K562 (cell line): Measurements from ENCODE around the gene DNAAF1. TPM values are rescaled to one million over a fixed set of nuclear protein-coding genes. Genes with fewer than 3 reads are reported as not detected.

ENCODE experiments used
- MEIS2 ChIP-seq: fragments of 450-650 bp; IDR thresholded peaks from 2 replicates; pipeline ENCODE4 v1.6.1; 2014; ENCODE audit warnings: mild to moderate bottlenecking; ENCODE audit not compliant: partially characterized antibody
- MYC ChIP-seq, 2 experiments: fragments of 250-450 bp in 1 of 2; sonication (Bioruptor Pico) in 1 of 2; IDR thresholded peaks; 2 replicates each; pipeline versions ENCODE4 v1.5.1 to v1.6.1; 2012 to 2021; ENCODE audit warnings: low read depth in 2 of 2, borderline replicate concordance in 1 of 2, improper control_type of control experiment in 1 of 2, low read length in 1 of 2, mild to moderate bottlenecking in 1 of 2, moderate library complexity in 1 of 2
- POLR2AphosphoS5 ChIP-seq: IDR thresholded peaks from 2 replicates; pipeline ENCODE4 v1.6.1; 2011; ENCODE audit warnings: mild to moderate bottlenecking, low read depth, low read length, moderate library complexity; ENCODE audit not compliant: control insufficient read depth, insufficient read depth
- ZEB2 ChIP-seq: fragments of 450-650 bp; IDR thresholded peaks from 2 replicates; pipeline ENCODE4 v1.6.1; 2016
- ZNF347 ChIP-seq: fragments of 450-650 bp; formaldehyde crosslinking; IDR thresholded peaks from 2 replicates; pipeline ENCODE4 v1.4.0; 2020; ENCODE audit warnings: low read depth, mild to moderate bottlenecking, moderate library complexity
- polyA plus RNA-seq, 8 experiments: library from polyadenylated mRNA; depleted of rRNA in 4 of 8; stranded (reverse) in 5 of 8; unstranded in 3 of 8; fragments of >200 nt; fragmentation: Nextera tagmentation in 2 of 8; fragmentation: Illumina TruSeq in 1 of 8; extraction: Ambion mirVana in 2 of 8; extraction: Trizol in 1 of 8; gene quantifications; 2 replicates each; pipeline versions ENCODE4 v1.2.1 to v1.2.3, GENCODE V29; 2011 to 2014; ENCODE audit warnings: inconsistent platforms in 1 of 8, missing spikeins in 1 of 8
- total RNA-seq, 7 experiments: library from RNA; depleted of rRNA in 6 of 7; stranded (reverse); fragments of >200 nt in 6 of 7; fragmentation: Illumina TruSeq in 2 of 7; extraction: Trizol in 2 of 7; gene quantifications; 2 replicates each; pipeline versions ENCODE4 v1.2.1 to v1.2.3, GENCODE V29; 2011 to 2021; ENCODE audit warnings: low replicate concordance in 1 of 7
- TF ChIP-seq, protein P1 (sequence below), 2 experiments: fragments of 450-650 bp; conservative IDR thresholded peaks; 2 replicates each; pipeline ENCODE4 v1.6.1; 2017; ENCODE audit warnings: mild to moderate bottlenecking in 2 of 2, moderate library complexity in 2 of 2
- TF ChIP-seq, protein P2 (sequence below): sonication (generic); formaldehyde crosslinking; IDR thresholded peaks from 2 replicates; pipeline ENCODE4 v1.8.1; 2022; ENCODE audit warnings: missing genetic modification reagents
- TF ChIP-seq, protein P3 (sequence below): conservative IDR thresholded peaks from 2 replicates; pipeline ENCODE4 v1.6.1; 2011; ENCODE audit warnings: low read depth, mild to moderate bottlenecking, low read length; ENCODE audit not compliant: control insufficient read depth

The DNAAF1 gene
- total and polyA plus RNA-seq, 9 of the 15 experiments (the other 6 are each of a cell fraction or from before 2014, with no cell fraction given), result 0.01 TPM; not detected in 8

DNA sequence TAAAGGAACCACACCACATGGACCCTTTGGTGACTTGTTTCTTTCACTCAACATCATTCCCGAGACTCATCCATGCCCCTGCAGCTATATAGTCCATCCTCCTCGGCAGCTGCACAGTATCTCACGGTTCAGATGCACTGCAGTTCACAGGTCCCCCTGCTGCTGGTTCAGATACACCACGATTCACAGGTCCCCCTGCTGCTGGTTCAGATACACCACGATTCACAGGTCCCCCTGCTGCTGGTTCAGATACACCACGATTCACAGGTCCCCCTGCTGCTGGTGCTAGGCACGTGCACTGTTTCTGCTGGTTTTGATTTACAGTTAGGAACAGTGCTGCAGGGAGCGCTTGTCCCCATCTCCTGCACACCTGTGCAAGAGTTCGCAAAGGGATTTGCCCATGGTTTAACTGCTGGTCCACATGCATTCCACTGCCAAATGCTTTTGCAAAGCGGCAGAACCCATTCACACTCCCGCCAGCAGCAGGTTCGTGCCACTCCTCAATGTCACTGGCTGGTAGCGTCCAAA lies 3.9 kb upstream of the DNAAF1 start (continued):
- TF ChIP-seq, protein P1, sequence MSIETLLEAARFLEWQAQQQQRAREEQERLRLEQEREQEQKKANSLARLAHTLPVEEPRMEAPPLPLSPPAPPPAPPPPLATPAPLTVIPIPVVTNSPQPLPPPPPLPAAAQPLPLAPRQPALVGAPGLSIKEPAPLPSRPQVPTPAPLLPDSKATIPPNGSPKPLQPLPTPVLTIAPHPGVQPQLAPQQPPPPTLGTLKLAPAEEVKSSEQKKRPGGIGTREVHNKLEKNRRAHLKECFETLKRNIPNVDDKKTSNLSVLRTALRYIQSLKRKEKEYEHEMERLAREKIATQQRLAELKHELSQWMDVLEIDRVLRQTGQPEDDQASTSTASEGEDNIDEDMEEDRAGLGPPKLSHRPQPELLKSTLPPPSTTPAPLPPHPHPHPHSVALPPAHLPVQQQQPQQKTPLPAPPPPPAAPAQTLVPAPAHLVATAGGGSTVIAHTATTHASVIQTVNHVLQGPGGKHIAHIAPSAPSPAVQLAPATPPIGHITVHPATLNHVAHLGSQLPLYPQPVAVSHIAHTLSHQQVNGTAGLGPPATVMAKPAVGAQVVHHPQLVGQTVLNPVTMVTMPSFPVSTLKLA (conservative IDR thresholded peaks at IDR 0.05), result 0 out of 4 replicates have a peak, but pooled peaks of 1 of the 2 experiments have one; percentile 25
- TF ChIP-seq, protein P2, sequence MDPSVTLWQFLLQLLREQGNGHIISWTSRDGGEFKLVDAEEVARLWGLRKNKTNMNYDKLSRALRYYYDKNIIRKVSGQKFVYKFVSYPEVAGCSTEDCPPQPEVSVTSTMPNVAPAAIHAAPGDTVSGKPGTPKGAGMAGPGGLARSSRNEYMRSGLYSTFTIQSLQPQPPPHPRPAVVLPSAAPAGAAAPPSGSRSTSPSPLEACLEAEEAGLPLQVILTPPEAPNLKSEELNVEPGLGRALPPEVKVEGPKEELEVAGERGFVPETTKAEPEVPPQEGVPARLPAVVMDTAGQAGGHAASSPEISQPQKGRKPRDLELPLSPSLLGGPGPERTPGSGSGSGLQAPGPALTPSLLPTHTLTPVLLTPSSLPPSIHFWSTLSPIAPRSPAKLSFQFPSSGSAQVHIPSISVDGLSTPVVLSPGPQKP (CRISPR knock-in tag), result no peak
- peak; percentile 59; the same call in 1 of the 2 replicates for TF ChIP-seq POLR2AphosphoS5
- peak; percentile 52 for TF ChIP-seq MEIS2
- TF ChIP-seq ZEB2, result 0 out of 2 replicates have a peak, but pooled peaks have one; percentile 19
- peak; percentile 43 for TF ChIP-seq MYC (IDR thresholded peaks at IDR 0.05; ENCODE audit: low read depth, low read length)
- no peak for TF ChIP-seq MYC (CRISPR knock-in tag; IDR thresholded peaks at IDR 0.05; ENCODE audit: borderline replicate concordance, low read depth)
- no peak for TF ChIP-seq ZNF347 (CRISPR knock-in tag)
- TF ChIP-seq, protein P3, sequence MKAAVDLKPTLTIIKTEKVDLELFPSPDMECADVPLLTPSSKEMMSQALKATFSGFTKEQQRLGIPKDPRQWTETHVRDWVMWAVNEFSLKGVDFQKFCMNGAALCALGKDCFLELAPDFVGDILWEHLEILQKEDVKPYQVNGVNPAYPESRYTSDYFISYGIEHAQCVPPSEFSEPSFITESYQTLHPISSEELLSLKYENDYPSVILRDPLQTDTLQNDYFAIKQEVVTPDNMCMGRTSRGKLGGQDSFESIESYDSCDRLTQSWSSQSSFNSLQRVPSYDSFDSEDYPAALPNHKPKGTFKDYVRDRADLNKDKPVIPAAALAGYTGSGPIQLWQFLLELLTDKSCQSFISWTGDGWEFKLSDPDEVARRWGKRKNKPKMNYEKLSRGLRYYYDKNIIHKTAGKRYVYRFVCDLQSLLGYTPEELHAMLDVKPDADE, result peak; percentile 31; the same call in 1 of the 2 replicates
